ENCODE results near the gene MAPKAP1. TPM values are rescaled to one million over a fixed set of nuclear protein-coding genes. Genes with fewer than 3 reads are reported as not detected.

The MAPKAP1 gene
- total RNA-seq, 1 donor from 2014 or later = 76.9 TPM

GRCh38 chr9:125430161-125431011, 276.6 kb downstream of the MAPKAP1 start:
- Mint-ChIP-seq H3K27ac (ENCODE audit: unreplicated experiment) (no peak overlapping the region), H3K4me3 (ENCODE audit: unreplicated experiment) (no peak overlapping the region), H3K9me3 (ENCODE audit: unreplicated experiment) (no peaks in the 10 kb centered on the region), H3K36me3 (ENCODE audit: unreplicated experiment) (no peaks in the 10 kb centered on the region), H3K27me3 (ENCODE audit: unreplicated experiment) (no peaks in the 10 kb centered on the region), H3K4me1 (ENCODE audit: unreplicated experiment) (no peaks in the 10 kb centered on the region)
- TF ChIP-seq, protein P1, sequence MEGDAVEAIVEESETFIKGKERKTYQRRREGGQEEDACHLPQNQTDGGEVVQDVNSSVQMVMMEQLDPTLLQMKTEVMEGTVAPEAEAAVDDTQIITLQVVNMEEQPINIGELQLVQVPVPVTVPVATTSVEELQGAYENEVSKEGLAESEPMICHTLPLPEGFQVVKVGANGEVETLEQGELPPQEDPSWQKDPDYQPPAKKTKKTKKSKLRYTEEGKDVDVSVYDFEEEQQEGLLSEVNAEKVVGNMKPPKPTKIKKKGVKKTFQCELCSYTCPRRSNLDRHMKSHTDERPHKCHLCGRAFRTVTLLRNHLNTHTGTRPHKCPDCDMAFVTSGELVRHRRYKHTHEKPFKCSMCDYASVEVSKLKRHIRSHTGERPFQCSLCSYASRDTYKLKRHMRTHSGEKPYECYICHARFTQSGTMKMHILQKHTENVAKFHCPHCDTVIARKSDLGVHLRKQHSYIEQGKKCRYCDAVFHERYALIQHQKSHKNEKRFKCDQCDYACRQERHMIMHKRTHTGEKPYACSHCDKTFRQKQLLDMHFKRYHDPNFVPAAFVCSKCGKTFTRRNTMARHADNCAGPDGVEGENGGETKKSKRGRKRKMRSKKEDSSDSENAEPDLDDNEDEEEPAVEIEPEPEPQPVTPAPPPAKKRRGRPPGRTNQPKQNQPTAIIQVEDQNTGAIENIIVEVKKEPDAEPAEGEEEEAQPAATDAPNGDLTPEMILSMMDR (IDR thresholded peaks at IDR 0.05) = no peak
- DNase-seq (ENCODE audit: extremely low spot score, unreplicated experiment) = no peak

DNA sequence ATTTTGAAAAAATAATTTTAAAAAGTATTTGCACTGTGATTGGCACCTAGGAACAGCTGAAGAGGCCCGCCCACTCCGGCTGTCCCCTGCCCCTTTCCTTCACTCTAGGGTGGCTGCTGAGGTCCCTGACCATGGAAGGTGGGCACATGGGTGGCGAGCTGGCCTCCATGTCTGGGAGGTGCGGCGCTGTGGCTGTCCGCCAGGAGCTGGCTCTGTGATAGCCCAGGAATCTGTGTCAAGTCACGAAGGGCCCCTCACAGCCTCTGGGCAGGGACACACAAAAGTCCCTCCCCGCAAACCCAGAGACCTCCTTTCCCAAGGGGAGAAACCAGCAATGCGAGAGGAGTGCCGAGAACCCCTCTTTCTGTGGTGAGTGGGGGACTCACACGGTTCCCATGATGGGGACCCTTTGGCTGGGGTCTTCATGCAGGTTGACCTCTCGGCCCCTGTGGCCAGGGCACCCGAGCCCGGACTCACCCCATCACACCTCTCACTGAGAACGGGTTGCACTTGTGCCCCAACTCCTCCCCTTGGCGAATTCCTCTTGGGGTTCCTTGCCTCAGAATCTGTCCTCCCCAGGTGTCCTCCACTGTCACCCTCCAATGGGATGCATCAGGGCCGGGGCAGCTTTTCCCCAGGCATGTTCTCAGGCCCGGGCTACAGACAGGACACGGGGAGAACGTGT, 277.4 kb downstream of the MAPKAP1 start:
- no peak for DNase-seq (ENCODE audit: extremely low spot score, unreplicated experiment)
- TF ChIP-seq, protein P1 (IDR thresholded peaks at IDR 0.05) = no peak
- Mint-ChIP-seq H3K36me3 (ENCODE audit: unreplicated experiment) (no peaks in the 10 kb centered on the region), H3K4me3 (ENCODE audit: unreplicated experiment) (no peak overlapping the region), H3K27ac (ENCODE audit: unreplicated experiment) (no peak overlapping the region), H3K4me1 (ENCODE audit: unreplicated experiment) (no peaks in the 10 kb centered on the region), H3K9me3 (ENCODE audit: unreplicated experiment) (no peaks in the 10 kb centered on the region), H3K27me3 (ENCODE audit: unreplicated experiment) (no peaks in the 10 kb centered on the region)

GRCh38 chr9:125428902-125429467, 278.0 kb downstream of the MAPKAP1 start:
- DNase-seq (ENCODE audit: extremely low spot score, unreplicated experiment) = no peak
- H3K27me3 Mint-ChIP-seq (ENCODE audit: unreplicated experiment) = no peaks in the 10 kb centered on the region
- no peak overlapping the region for H3K27ac Mint-ChIP-seq (ENCODE audit: unreplicated experiment)
- H3K4me1 Mint-ChIP-seq (ENCODE audit: unreplicated experiment) = no peaks in the 10 kb centered on the region
- H3K4me3 Mint-ChIP-seq (ENCODE audit: unreplicated experiment) = no peak overlapping the region
- TF ChIP-seq, protein P1 (IDR thresholded peaks at IDR 0.05) = no peak
- no peaks in the 10 kb centered on the region for H3K36me3 Mint-ChIP-seq (ENCODE audit: unreplicated experiment)
- H3K9me3 Mint-ChIP-seq (ENCODE audit: unreplicated experiment) = no peaks in the 10 kb centered on the region

DNA sequence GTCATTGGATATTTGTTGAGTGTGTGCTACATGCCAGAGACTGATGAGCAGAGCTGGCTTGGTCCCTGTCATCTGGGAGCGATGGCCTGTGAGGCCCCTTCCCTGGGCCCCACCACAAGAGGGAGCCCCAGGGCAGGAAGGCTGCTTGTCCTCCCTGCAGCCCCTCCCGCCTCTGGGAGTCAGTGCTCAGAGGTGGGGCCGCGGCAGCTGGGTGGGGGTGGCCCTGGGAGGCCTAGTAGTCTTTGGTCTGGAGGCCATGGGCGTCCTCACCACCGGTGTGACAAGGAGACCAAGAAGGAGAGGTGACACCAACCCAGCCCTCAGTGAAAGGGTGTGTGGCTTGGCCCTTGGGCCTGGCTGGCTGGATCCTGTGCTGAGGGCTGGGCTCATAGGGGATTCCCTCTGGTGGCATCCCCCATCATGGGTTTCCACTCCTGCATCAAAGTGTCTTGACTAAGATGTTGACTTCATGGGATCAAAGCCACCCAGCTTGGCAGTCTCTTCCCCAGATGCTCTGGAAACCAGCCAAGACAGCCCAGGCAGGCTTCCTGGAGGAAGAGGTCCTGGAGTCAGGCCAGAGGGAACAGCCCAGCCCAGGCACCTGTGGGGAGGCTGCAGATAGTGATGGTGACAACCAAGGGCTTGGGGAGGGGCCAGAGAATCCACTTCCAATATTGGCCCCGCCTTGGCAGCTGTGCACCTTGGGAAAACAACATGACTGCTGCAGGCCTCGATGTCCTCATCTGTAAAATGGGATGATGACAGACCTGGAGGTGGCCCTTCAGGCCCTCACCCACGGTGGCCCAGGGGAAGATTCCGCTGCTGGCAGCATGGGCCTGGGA, 278.7 kb downstream of the MAPKAP1 start:
- TF ChIP-seq, protein P1 (IDR thresholded peaks at IDR 0.05) = peak; percentile 53
- Mint-ChIP-seq H3K36me3 (ENCODE audit: unreplicated experiment) (no peaks in the 10 kb centered on the region), H3K4me3 (ENCODE audit: unreplicated experiment) (no peak overlapping the region), H3K4me1 (ENCODE audit: unreplicated experiment) (no peaks in the 10 kb centered on the region), H3K27ac (ENCODE audit: unreplicated experiment) (no peak overlapping the region), H3K27me3 (ENCODE audit: unreplicated experiment) (no peaks in the 10 kb centered on the region), H3K9me3 (ENCODE audit: unreplicated experiment) (no peaks in the 10 kb centered on the region)
- DNase-seq (ENCODE audit: extremely low spot score, unreplicated experiment) = no peak
